Fibroblast of pulmonary artery (primary cell): ENCODE data around the gene GRIN3B.

Source experiments
- DNase-seq: peaks from one replicate; pipeline ENCODE4 v3.0.0-alpha.2; 2010; ENCODE audit warnings: low read depth
- H3K4me3 ChIP-seq: replicated peaks from 2 replicates; pipeline ENCODE4 v1.5.1; 2011; ENCODE audit warnings: low read depth, mild to moderate bottlenecking, control low read depth, low read length, moderate library complexity
- CTCF ChIP-seq: IDR thresholded peaks from 2 replicates; pipeline ENCODE4 v1.5.1; 2011; ENCODE audit warnings: mild to moderate bottlenecking, control low read depth, low read length, inconsistent platforms; ENCODE audit errors: missing control alignments

The GRIN3B gene

GRCh38 chr19:961866-962620 lies 38.2 kb upstream of the GRIN3B start:
- no peak for TF ChIP-seq CTCF
- H3K4me3 ChIP-seq: no peak overlapping the region
- no peak for DNase-seq

GRCh38 chr19:962683-963400 lies 37.4 kb upstream of the GRIN3B start:
- TF ChIP-seq CTCF: no peak
- DNase-seq: no peak
- no peak overlapping the region for H3K4me3 ChIP-seq

- no peak for DNase-seq
- H3K4me3 ChIP-seq: no peak overlapping the region
- TF ChIP-seq CTCF: no peak
These were observed 36.7 kb upstream of the GRIN3B start for GRCh38 chr19:963486-963951.

GRCh38 chr19:964116-964520 lies 36.1 kb upstream of the GRIN3B start:
- no peak overlapping the region for H3K4me3 ChIP-seq
- TF ChIP-seq CTCF: no peak
- no peak for DNase-seq

GRCh38 chr19:964761-965694 lies 35.2 kb upstream of the GRIN3B start:
- H3K4me3 ChIP-seq: no peak overlapping the region
- DNase-seq: no peak
- no peak for TF ChIP-seq CTCF

GRCh38 chr19:966485-967088 lies 33.6 kb upstream of the GRIN3B start:
- no peak for TF ChIP-seq CTCF
- no peak overlapping the region for H3K4me3 ChIP-seq
- DNase-seq: no peak
